Suprapubic skin (tissue), 4 donors: ENCODE measurements around the gene PLEK. TPM values are rescaled to one million over a fixed set of nuclear protein-coding genes. Genes with fewer than 3 reads are reported as not detected.

Experiments used
- DNase-seq, 2 donors: peaks; one replicate each; pipeline ENCODE4 v3.0.0-alpha.2; 2019; ENCODE audit warnings: low spot score in 2 of 2
- H3K27ac ChIP-seq: fragments of 200-600 bp; sonication (generic); one replicate; pipeline ENCODE4 v1.5.1; 2019
- H3K27me3 ChIP-seq: fragments of 200-600 bp; sonication (generic); one replicate; pipeline ENCODE4 v1.5.1; 2019
- H3K36me3 ChIP-seq: fragments of 200-600 bp; sonication (generic); one replicate; pipeline ENCODE4 v1.5.1; 2019
- H3K4me1 ChIP-seq: fragments of 200-600 bp; sonication (generic); one replicate; pipeline ENCODE4 v1.5.1; 2019
- H3K4me3 ChIP-seq: fragments of 200-600 bp; sonication (generic); one replicate; pipeline ENCODE4 v1.5.1; 2019; ENCODE audit warnings: mild to moderate bottlenecking
- H3K9me3 ChIP-seq: fragments of 200-600 bp; sonication (generic); one replicate; pipeline ENCODE4 v1.5.1; 2019
- CTCF ChIP-seq, 2 donors: fragments of 200-600 bp in 1 of 2; fragments of 450-650 bp in 1 of 2; sonication (generic) in 1 of 2; IDR thresholded peaks; one replicate each; pipeline ENCODE4 v1.5.1; 2016 to 2019; ENCODE audit warnings: antibody characterized with exemption in 2 of 2, mild to moderate bottlenecking in 1 of 2, moderate library complexity in 1 of 2
- EP300 ChIP-seq: sonication (generic); formaldehyde crosslinking; IDR thresholded peaks from one replicate; pipeline ENCODE4 v1.6.1; 2017; ENCODE audit warnings: antibody characterized with exemption
- POLR2A ChIP-seq, 2 donors: fragments of 450-650 bp; IDR thresholded peaks; one replicate each; pipeline ENCODE4 v1.6.1; 2017; ENCODE audit warnings: antibody characterized with exemption in 2 of 2, mild to moderate bottlenecking in 2 of 2, moderate library complexity in 2 of 2
- POLR2AphosphoS5 ChIP-seq, 3 donors: sonication (generic); formaldehyde crosslinking; IDR thresholded peaks; one replicate each; pipeline ENCODE4 v1.6.1; 2017; ENCODE audit warnings: antibody characterized with exemption in 3 of 3
- WGBS: methylation state at CpG from one replicate; pipeline ENCODE4 v1.1.5; 2018; 5-methylcytosine and 5-hydroxymethylcytosine counted together
- total RNA-seq, 4 donors: library from RNA; depleted of rRNA; stranded (reverse); fragments of >200 nt; gene quantifications; one replicate each; pipeline ENCODE4 v1.1.0, GENCODE V29; 2016

The PLEK gene
- total RNA-seq, 4 donors from 2014 or later = 1.1 to 2.6 (median 1.7) TPM

- Histone ChIP-seq H3K9me3 (no peaks in the 10 kb centered on the region), H3K4me3 (no peak overlapping the region), H3K36me3 (no peaks in the 10 kb centered on the region), H3K27ac (no peak overlapping the region), H3K27me3 (no peaks in the 10 kb centered on the region), H3K4me1 (no peaks in the 10 kb centered on the region)
- no peak for TF ChIP-seq POLR2A (IDR thresholded peaks at IDR 0.05)
- no peak for TF ChIP-seq POLR2AphosphoS5 (IDR thresholded peaks at IDR 0.05)
- TF ChIP-seq EP300 = no peak
- no peak for TF ChIP-seq CTCF (IDR thresholded peaks at IDR 0.05)
- WGBS = 95% methylated on average over 4 of the region's 4 CpGs
- DNase-seq = no peak
Observed at GRCh38 chr2:68356599-68357239, 8.4 kb upstream of the PLEK start.

GRCh38 chr2:68357605-68358337 lies 7.3 kb upstream of the PLEK start:
- WGBS = 79% methylated on average over 5 of the region's 6 CpGs
- no peak for DNase-seq
- Histone ChIP-seq H3K4me1 (no peaks in the 10 kb centered on the region), H3K36me3 (no peaks in the 10 kb centered on the region), H3K27me3 (no peaks in the 10 kb centered on the region), H3K9me3 (no peaks in the 10 kb centered on the region), H3K27ac (no peak overlapping the region), H3K4me3 (no peak overlapping the region)
- TF ChIP-seq EP300 (no peak), CTCF (IDR thresholded peaks at IDR 0.05) (peak in 1 of 2 donors; percentile 19)

- Histone ChIP-seq H3K4me1 (no peaks in the 10 kb centered on the region), H3K4me3 (no peak overlapping the region), H3K36me3 (no peaks in the 10 kb centered on the region), H3K27ac (no peak overlapping the region), H3K27me3 (no peaks in the 10 kb centered on the region), H3K9me3 (no peaks in the 10 kb centered on the region)
- TF ChIP-seq POLR2AphosphoS5 (IDR thresholded peaks at IDR 0.05) = no peak
- TF ChIP-seq POLR2A (IDR thresholded peaks at IDR 0.05) = no peak
- TF ChIP-seq CTCF (IDR thresholded peaks at IDR 0.05) = no peak
- TF ChIP-seq EP300 = no peak
- WGBS = 85% methylated on average over 3 of the region's 3 CpGs
- no peak for DNase-seq
Observed at GRCh38 chr2:68359889-68360288, 5.2 kb upstream of the PLEK start.

GRCh38 chr2:68362069-68362468 lies 3.0 kb upstream of the PLEK start:
- H3K36me3 ChIP-seq = no peaks in the 10 kb centered on the region
- H3K27ac ChIP-seq = no peak overlapping the region
- TF ChIP-seq POLR2A (IDR thresholded peaks at IDR 0.05) (no peak), CTCF (IDR thresholded peaks at IDR 0.05) (peak; percentile 22 to 68)
- H3K4me1 ChIP-seq = no peaks in the 10 kb centered on the region
- H3K4me3 ChIP-seq = no peak overlapping the region
- H3K27me3 ChIP-seq = no peaks in the 10 kb centered on the region
- peak; percentile 76 to 83 for DNase-seq
- no peaks in the 10 kb centered on the region for H3K9me3 ChIP-seq
- 41% methylated on average over 11 of the region's 12 CpGs for WGBS

GRCh38 chr2:68362749-68363148 lies 2.3 kb upstream of the PLEK start:
- H3K36me3 ChIP-seq = no peaks in the 10 kb centered on the region
- no peak for DNase-seq
- no peaks in the 10 kb centered on the region for H3K4me1 ChIP-seq
- no peaks in the 10 kb centered on the region for H3K27me3 ChIP-seq
- TF ChIP-seq POLR2AphosphoS5 (IDR thresholded peaks at IDR 0.05) = no peak
- TF ChIP-seq EP300 = no peak
- TF ChIP-seq CTCF (IDR thresholded peaks at IDR 0.05) = no peak
- TF ChIP-seq POLR2A (IDR thresholded peaks at IDR 0.05) = no peak
- no peaks in the 10 kb centered on the region for H3K9me3 ChIP-seq
- no peak overlapping the region for H3K27ac ChIP-seq
- 85% methylated on average over 7 of the region's 7 CpGs for WGBS
- no peak overlapping the region for H3K4me3 ChIP-seq
